ENCODE data around the gene CNTNAP2. TPM values are rescaled to one million over a fixed set of nuclear protein-coding genes. Genes with fewer than 3 reads are reported as not detected.

CNTNAP2 gene
- total RNA-seq, 1 donor from 2014 or later = 2.8 TPM

DNA sequence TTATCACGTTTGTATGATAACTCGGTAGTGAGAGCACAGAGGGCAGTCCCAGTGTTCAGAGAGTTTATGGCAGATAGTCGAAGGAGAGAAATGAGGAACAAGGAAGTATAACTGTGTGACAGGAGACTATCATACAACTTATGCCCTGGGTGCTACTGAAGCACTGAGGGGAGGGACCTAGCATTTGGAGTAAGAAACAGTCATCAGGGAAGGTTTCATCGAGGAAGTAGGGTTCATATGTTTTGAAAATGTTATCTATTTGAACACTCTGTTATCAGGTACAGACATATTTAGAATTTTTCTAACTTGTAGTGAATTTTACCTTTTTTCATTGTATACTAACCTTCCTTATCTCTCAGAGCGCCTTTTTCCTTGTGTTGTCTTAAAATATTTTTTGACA is 1259.6 kb downstream of the CNTNAP2 start:
- no peak for DNase-seq (ENCODE audit: low read depth in 2 of 2)

- no peak for DNase-seq (ENCODE audit: low read depth in 2 of 2)
These were observed 1264.3 kb downstream of the CNTNAP2 start for GRCh38 chr7:147380926-147381325.

GRCh38 chr7:147394329-147394728 is 1277.7 kb downstream of the CNTNAP2 start:
- no peak for DNase-seq (ENCODE audit: low read depth in 2 of 2)

DNA sequence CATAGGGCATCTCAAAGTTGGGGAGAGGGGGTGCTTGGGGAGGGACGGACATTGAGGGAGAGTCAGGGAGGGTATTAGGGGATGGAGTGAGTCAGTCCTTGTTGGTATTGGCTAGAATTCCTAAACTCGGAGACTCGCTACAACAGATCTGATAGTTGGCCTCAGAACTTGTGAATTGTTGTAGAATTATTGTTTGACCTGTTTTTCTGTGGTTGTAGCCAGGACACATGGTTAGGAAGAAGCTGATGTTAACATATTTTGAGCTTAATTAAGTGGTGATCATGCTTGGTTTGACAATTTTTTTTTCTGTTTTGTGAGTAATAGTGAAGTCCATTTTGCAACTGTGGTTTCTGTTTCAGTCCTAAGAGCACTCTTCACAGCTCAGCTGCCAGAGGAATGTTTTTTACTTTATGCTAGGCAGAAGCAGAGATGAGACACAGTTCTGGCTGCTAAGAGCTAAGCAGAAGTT is 1283.7 kb downstream of the CNTNAP2 start:
- DNase-seq (ENCODE audit: low read depth in 2 of 2) = no peak

DNA sequence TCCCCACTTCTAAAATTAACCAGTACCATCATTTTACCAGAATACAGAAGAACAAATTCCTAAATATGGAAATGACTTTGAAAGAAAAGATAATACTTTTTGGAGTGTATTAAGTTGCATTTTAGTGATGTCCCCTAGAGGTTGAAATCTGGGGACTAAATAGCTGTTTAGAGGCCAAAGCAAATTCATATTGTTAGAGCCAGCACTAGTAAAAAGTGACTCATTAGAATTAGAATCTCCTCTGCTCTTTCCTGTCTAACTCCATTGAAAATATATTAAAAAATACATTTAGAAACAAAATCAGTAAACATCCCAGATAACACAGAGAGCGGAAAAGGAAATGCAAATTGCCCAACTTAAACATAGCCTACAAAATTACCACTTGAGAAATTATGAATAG is 1284.3 kb downstream of the CNTNAP2 start:
- DNase-seq (ENCODE audit: low read depth in 2 of 2) = no peak

- DNase-seq (ENCODE audit: low read depth in 2 of 2) = no peak
These were observed 1289.0 kb downstream of the CNTNAP2 start for GRCh38 chr7:147405621-147406020.

GRCh38 chr7:147406521-147407135 is 1290.0 kb downstream of the CNTNAP2 start:
- no peak for DNase-seq (ENCODE audit: low read depth in 2 of 2)

DNA sequence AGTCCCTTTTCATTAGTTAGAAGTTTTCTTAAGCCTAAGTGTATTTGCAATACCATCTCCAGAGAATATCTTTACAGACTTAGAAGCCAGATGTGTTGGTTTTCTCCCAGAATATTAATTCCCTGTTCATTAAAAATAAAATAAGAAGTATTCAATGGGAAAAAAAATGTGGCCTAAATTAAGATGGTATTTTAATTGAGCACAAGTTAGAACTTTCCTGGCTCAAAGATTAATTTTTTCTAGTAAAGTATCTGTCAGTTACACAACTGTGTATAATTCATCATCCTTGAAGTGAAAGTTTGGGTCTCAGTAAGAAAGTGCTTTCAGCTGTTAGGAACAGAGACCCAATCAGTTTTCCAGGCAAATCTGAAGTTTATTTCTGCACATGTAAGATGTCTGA is 1294.5 kb downstream of the CNTNAP2 start:
- no peak for DNase-seq (ENCODE audit: low read depth in 2 of 2)

DNA sequence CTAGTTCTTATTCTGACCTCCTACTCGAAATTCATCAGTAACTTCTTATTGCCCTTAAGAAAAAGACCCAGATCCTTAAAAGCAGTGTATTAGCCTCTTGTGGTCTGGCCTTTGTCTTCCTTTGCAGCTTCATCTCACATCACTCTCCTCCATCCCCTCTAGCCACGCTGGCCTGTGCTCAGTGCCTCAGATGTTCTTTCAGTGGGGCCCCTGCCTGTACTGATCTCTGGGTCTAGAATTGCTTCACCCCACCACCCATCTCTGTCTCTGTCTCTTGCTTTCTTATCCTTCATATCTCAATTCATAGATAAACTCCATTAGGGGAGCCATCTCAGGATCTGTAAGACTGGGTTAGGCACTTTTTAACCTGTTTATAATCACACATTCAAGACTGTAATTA is 1295.5 kb downstream of the CNTNAP2 start:
- DNase-seq (ENCODE audit: low read depth in 2 of 2) = no peak

DNA sequence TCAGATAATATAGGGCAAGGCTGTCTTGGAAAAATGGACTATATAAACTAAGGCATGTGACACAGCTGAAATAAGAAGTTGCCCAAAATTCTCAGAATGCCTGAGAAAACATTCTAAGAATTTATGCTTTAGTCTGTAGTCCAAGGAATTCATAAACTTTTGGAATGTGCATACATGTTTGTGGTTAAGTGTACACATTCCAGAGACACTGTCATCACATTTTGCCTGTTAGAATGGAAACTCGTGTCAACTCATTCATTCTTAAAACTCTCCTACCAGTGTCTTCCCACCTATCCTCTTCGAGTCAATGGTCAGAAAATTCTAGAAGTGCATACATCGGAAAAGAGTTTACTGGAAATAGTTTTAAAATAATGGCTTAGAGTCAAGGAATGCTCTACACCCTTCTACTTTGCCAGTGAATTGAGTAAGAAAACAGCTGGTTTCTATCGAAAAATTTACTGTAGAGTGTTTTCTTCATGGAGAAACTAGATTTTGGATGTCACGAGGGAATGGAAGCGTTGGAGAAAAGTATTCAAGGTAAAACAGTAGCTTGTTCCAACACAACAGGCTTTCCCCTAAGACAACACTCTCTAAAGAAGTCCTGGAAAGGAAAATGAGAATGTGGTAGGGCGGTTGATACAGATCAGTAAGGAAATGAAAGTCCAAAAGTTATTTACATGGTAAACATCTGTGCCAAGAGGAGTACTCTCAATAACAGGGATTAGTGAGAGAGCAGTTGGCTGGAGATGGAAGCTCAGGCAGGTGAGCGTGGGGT is 1296.4 kb downstream of the CNTNAP2 start:
- DNase-seq (ENCODE audit: low read depth in 2 of 2) = no peak

DNA sequence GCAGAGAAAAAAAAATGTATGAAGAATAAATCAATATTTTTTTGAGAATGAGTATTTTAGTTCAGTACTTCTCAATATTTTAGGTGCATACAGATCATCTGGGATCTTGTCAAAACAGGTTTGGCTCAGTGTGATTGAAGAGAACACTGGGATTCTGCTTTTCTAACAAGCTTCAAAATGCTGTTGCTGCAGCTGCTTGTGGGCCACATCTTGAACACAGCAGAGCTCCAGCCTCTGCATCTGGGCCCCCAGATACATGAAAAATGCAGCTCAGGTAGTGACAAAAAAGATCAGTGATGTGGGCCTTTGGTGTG is 1296.9 kb downstream of the CNTNAP2 start:
- DNase-seq (ENCODE audit: low read depth in 2 of 2) = no peak

DNA sequence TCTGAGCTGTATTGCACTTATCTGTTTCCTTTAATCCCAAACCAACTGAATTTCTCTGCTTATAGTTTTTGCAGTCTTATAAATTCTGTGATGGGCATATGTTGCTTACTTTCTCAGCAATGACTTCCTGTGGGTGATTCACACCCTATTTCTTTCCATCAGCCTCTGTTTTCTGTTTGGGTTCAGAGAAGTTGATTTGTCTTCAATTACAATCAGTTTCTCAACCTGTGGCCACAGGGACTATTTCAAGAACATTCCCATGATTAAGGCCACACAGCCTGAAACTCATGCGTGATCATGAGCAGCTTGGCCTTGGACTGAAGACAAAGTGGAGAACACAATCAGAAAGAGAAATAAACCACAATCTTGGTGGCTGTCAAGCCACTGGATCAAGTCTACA is 1299.4 kb downstream of the CNTNAP2 start:
- DNase-seq (ENCODE audit: low read depth in 2 of 2) = no peak

DNA sequence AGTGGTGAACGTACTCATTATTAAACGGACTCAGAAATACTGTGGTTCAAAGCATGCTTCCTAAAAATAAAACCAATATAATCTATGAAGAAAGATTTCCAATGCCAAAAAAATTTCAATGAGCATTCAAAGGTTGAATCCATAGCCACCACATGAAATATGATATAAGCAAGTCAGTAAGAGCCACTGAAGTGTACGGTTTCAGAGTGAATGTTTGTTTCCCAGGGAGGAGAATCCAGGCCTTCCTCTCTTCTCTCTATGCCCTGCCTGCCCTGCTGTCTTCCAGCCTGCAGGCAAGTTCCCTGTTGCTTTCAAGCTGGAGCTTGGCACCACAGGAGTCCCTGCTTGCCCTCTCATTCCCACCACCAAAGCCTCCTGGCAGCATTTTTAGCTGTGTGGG is 1302.4 kb downstream of the CNTNAP2 start:
- DNase-seq (ENCODE audit: low read depth in 2 of 2) = no peak

DNA sequence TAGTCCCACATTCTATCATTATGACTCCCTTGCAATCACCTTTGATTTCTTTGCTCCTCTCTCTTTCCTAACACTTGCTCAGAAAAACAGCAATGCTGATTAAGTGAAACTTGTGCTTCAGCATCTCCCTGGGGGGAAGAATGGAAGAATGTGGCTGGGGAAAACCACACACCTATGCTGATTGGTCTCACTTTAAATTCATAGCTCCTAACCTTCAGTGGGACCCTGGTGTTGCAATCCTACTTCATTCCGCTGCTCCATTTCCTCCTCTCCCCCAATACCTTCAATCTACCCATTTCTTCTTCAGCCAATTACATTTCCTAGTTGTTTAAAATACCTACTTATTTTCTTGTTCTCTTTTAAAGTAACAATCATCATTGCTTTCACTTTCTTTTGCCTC is 1307.3 kb downstream of the CNTNAP2 start:
- DNase-seq (ENCODE audit: low read depth in 2 of 2) = no peak

- no peak for DNase-seq (ENCODE audit: low read depth in 2 of 2)
These were observed 1311.5 kb downstream of the CNTNAP2 start for GRCh38 chr7:147428075-147428474.

DNA sequence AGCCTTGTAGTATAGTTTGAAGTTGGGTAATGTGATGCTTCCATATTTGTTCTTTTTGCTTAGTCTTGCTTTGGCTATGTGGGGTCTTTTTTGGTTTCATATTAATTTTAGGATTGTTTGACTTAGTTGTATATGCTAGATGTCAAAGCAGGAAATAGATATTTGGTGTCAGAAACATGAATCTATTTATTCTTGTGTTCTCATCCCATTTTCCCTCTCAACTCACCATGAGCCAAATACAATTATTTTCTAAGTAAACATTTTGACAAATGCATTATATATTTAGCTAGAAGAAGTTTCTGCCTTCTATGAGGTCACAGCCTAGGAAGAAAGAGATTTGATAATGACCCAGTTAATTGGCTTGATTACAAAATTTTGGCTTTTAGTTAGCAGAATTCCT is 1313.4 kb downstream of the CNTNAP2 start:
- DNase-seq (ENCODE audit: low read depth in 2 of 2) = no peak

GRCh38 chr7:147432079-147432478 is 1315.5 kb downstream of the CNTNAP2 start:
- no peak for DNase-seq (ENCODE audit: low read depth in 2 of 2)

GRCh38 chr7:147432576-147432975 is 1316.0 kb downstream of the CNTNAP2 start:
- DNase-seq (ENCODE audit: low read depth in 2 of 2) = no peak

- DNase-seq (ENCODE audit: low read depth in 2 of 2) = no peak
These were observed 1320.1 kb downstream of the CNTNAP2 start for GRCh38 chr7:147436718-147437117.

DNA sequence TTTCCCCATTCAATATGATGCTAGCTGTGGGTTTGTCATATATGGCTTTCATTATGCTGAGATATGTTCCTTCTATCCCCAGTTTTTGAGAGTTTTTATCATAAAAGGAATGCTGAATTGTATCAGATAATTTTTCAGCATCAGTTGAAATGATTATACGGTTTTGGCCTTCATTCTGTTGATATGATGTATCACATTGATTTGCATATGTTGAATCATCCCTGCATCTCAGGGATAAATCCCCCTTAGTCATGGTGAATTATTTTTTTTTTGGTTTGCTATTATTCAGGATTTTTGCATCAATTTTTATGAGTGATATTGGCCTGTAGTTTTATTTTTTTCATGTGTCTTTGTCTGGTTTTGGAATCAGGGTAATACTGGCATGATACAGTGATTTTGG is 1321.6 kb downstream of the CNTNAP2 start:
- DNase-seq (ENCODE audit: low read depth in 2 of 2) = no peak

DNA sequence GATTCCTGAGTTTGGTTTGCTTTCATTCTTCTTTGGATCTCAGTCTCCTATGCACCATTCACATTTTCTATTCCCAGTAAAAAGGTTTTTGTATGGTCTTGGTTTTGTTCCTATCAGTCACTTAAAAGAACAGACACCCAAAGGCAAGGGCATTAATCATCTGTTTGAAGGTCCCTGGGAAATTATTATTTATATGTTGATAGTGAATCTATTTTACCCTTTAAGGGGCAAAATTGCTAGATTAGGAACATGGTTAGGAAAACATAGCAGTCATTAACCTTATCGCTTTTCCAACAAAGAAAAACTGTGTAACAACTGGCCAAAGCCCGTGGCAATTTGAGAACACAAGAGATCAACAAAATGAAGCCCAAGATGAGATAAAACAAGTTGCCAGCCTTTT is 1327.3 kb downstream of the CNTNAP2 start:
- DNase-seq (ENCODE audit: low read depth in 2 of 2) = no peak

GRCh38 chr7:147452816-147453215 is 1336.2 kb downstream of the CNTNAP2 start:
- no peak for DNase-seq (ENCODE audit: low read depth in 2 of 2)

DNA sequence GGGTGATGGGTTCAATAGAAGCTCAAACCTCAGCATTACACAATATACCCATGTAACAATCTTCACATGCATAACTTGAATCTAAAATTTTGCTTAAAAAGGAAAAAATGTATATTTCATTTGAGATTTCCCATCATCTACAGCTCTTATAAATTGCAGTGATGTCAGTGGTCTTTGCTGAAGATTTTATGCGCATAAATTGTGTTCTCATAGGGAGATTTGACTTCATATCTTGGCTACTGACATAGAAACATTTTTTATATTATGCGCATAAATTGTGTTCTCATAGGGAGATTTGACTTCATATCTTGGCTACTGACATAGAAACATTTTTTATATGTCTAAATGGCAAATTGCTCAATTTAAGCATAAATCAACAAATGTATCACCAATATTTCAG is 1348.6 kb downstream of the CNTNAP2 start:
- DNase-seq (ENCODE audit: low read depth in 2 of 2) = no peak
